ENCODE data around the gene GDPD3.

DNA sequence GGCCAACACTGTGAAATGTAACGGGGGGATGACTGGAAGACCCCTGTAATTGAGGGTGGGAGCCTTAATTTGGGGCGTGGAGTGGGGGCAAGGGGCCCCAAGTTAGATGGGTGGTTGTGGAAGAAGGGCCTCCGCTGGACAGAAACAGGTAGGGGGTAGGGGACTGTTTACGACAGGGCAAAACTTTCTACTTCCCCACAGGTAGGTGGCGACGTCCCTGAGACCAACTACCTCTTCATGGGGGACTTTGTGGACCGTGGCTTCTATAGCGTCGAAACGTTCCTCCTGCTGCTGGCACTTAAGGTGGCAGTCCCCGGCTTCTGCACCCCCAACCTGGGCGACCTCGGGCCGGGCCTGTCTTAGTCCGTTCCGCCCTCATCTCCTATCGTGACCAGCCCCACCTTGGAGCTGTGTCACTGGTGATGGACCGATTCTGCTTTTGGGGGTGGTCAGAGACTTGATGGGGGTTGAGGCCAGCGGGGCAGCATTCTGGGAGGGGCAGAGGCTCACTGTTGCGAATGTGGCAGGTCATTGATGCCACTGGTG lies 30.7 kb downstream of the GDPD3 start:
- TF ChIP-seq FOXM1 (IDR thresholded peaks at IDR 0.05; ENCODE audit: borderline replicate concordance): no peak
- no peak for TF ChIP-seq L3MBTL2 (conservative IDR thresholded peaks at IDR 0.05)
- no peak for TF ChIP-seq LEF1 (IDR thresholded peaks at IDR 0.05; ENCODE audit: borderline replicate concordance)
- no peak for TF ChIP-seq SP1 (IDR thresholded peaks at IDR 0.05)
- TF ChIP-seq CTBP1 (IDR thresholded peaks at IDR 0.05; ENCODE audit: borderline replicate concordance): no peak
- no peak for TF ChIP-seq ARNT (IDR thresholded peaks at IDR 0.05)

All from HEK293T (cell line).